HG02938 (cell line): ENCODE data around the gene TRIM28.
"Not testable (repeated sequence)": the region's sequence is repeated elsewhere in the genome, so short reads cannot be mapped to it uniquely, and the experiment has no call there.

Experiments used
- ATAC-seq: cut with Tn5 transposase; IDR thresholded peaks from one replicate; pipeline ENCODE4 v1.9.1; 2021; ENCODE audit warnings: mild to moderate bottlenecking, moderate library complexity; ENCODE audit not compliant: unreplicated experiment

The TRIM28 gene

GRCh38 chr19:58543826-58544590 lies at the start of gene TRIM28:
TRIM28 (plus strand) TSS chr19:58544064; CDS start chr19:58544758, 694 bp downstream.
- peak; percentile 84 for ATAC-seq

GRCh38 chr19:58497634-58498170 lies 46.2 kb upstream of the TRIM28 start:
- ATAC-seq, result no peak

GRCh38 chr19:58498316-58499020 lies 45.4 kb upstream of the TRIM28 start:
- no peak for ATAC-seq

GRCh38 chr19:58499021-58499927 lies 44.6 kb upstream of the TRIM28 start:
- peak; percentile 88 for ATAC-seq

GRCh38 chr19:58500242-58500641 lies 43.6 kb upstream of the TRIM28 start:
- ATAC-seq, result no peak

GRCh38 chr19:58507602-58508223 lies 36.2 kb upstream of the TRIM28 start:
- ATAC-seq, result not testable (repeated sequence)

- ATAC-seq, result no peak
Measured at GRCh38 chr19:58509731-58510083, 34.2 kb upstream of the TRIM28 start.

GRCh38 chr19:58510084-58510862 lies 33.6 kb upstream of the TRIM28 start:
- ATAC-seq, result no peak

GRCh38 chr19:58511353-58512208 lies 32.3 kb upstream of the TRIM28 start, which contains the start of gene SLC27A5:
SLC27A5 (minus strand) TSS chr19:58511992; CDS start chr19:58511955, 37 bp downstream.
- no peak for ATAC-seq

- no peak for ATAC-seq
Measured at GRCh38 chr19:58513213-58513693, 30.6 kb upstream of the TRIM28 start.

- ATAC-seq, result peak; percentile 55
Measured at GRCh38 chr19:58513694-58514563, 29.9 kb upstream of the TRIM28 start.

- no peak for ATAC-seq
Measured at GRCh38 chr19:58514564-58515022, 29.3 kb upstream of the TRIM28 start.

GRCh38 chr19:58515259-58515658 lies 28.6 kb upstream of the TRIM28 start:
- no peak for ATAC-seq

- ATAC-seq, result no peak
Measured at GRCh38 chr19:58516246-58516836, 27.5 kb upstream of the TRIM28 start.

- ATAC-seq, result no peak
Measured at GRCh38 chr19:58516964-58517833, 26.7 kb upstream of the TRIM28 start.
